K562 (cell line): Measurements from ENCODE around the gene KIZ. TPM values are rescaled to one million over a fixed set of nuclear protein-coding genes. Genes with fewer than 3 reads are reported as not detected.

Experiments used
- ARID1B ChIP-seq: fragments of 450-650 bp; IDR thresholded peaks from 2 replicates; pipeline ENCODE4 v1.6.1; 2016; ENCODE audit warnings: antibody characterized with exemption, mild to moderate bottlenecking, inconsistent platforms
- CBFA2T2 ChIP-seq: fragments of 450-650 bp; conservative IDR thresholded peaks from 2 replicates; pipeline ENCODE4 v1.6.1; 2017; ENCODE audit warnings: mild to moderate bottlenecking
- CBFA2T3 ChIP-seq: fragments of 450-650 bp; IDR thresholded peaks from 2 replicates; pipeline ENCODE4 v1.6.1; 2017
- EHMT2 ChIP-seq: fragments of 450-650 bp; IDR thresholded peaks from 2 replicates; pipeline ENCODE4 v1.6.1; 2018; ENCODE audit warnings: antibody characterized with exemption
- EP300 ChIP-seq: IDR thresholded peaks from 2 replicates; pipeline ENCODE4 v1.6.1; 2012; ENCODE audit warnings: low read length, improper control_type of control experiment
- ETV1 ChIP-seq: fragments of 450-650 bp; conservative IDR thresholded peaks from 2 replicates; pipeline ENCODE4 v1.6.1; 2016; ENCODE audit warnings: missing genetic modification characterization, control low read depth, low read depth, missing compliant biosample characterization
- GABPB1 ChIP-seq: sonication (generic); formaldehyde crosslinking; IDR thresholded peaks from 2 replicates; pipeline ENCODE4 v1.8.0; 2022; ENCODE audit warnings: mild to moderate bottlenecking, missing genetic modification reagents
- HDAC6 ChIP-seq: IDR thresholded peaks from 2 replicates; pipeline ENCODE4 v1.6.1; 2012; ENCODE audit warnings: low read depth, mild to moderate bottlenecking, control low read depth, inconsistent platforms, low read length, moderate library complexity
- HNRNPL ChIP-seq: fragments of 200-400 bp; formaldehyde crosslinking; IDR thresholded peaks from 2 replicates; pipeline ENCODE4 v1.6.1; 2017; ENCODE audit warnings: low read depth, mild to moderate bottlenecking, low read length
- MAFG ChIP-seq: fragments of 450-650 bp; conservative IDR thresholded peaks from 2 replicates; pipeline ENCODE4 v1.6.1; 2016; ENCODE audit warnings: missing genetic modification characterization, missing compliant biosample characterization
- MAX ChIP-seq: sonication (generic); formaldehyde crosslinking; IDR thresholded peaks from 2 replicates; pipeline ENCODE4 v1.9.0; 2022; ENCODE audit warnings: mild to moderate bottlenecking, missing genetic modification reagents
- NEUROD1 ChIP-seq: fragments of 150-350 bp; IDR thresholded peaks from 2 replicates; pipeline ENCODE4 v1.6.1; 2014; ENCODE audit warnings: borderline replicate concordance, low read length, low read depth; ENCODE audit not compliant: partially characterized antibody
- NFE2 ChIP-seq: IDR thresholded peaks from 2 replicates; pipeline ENCODE4 v1.6.1; 2014; ENCODE audit warnings: antibody characterized with exemption, low read depth
- NR1H2 ChIP-seq: sonication (generic); formaldehyde crosslinking; IDR thresholded peaks from 2 replicates; pipeline ENCODE4 v1.4.0; 2020; ENCODE audit warnings: mild to moderate bottlenecking, missing genetic modification reagents
- NUFIP1 ChIP-seq: fragments of 450-650 bp; IDR thresholded peaks from 2 replicates; pipeline ENCODE4 v1.6.1; 2018; ENCODE audit not compliant: partially characterized antibody
- POLR3G ChIP-seq: IDR thresholded peaks from 2 replicates; pipeline ENCODE4 v1.6.1; 2011; ENCODE audit not compliant: insufficient read length, insufficient replicate concordance; ENCODE audit errors: extremely low read depth
- RB1 ChIP-seq: fragments of 450-650 bp; IDR thresholded peaks from 2 replicates; pipeline ENCODE4 v1.6.1; 2017; ENCODE audit warnings: low read depth, mild to moderate bottlenecking
- SAFB2 ChIP-seq: fragments of 200-400 bp; formaldehyde crosslinking; IDR thresholded peaks from 2 replicates; pipeline ENCODE4 v1.6.1; 2018; ENCODE audit warnings: borderline replicate concordance, low read length, low read depth, moderate library complexity; ENCODE audit not compliant: severe bottlenecking
- SMC3 ChIP-seq: conservative IDR thresholded peaks from 2 replicates; pipeline ENCODE4 v1.6.1; 2011; ENCODE audit warnings: low read depth, low read length, improper control_type of control experiment; ENCODE audit not compliant: insufficient read depth
- SNRNP70 ChIP-seq: fragments of 200-400 bp; formaldehyde crosslinking; optimal IDR thresholded peaks from 2 replicates; pipeline ENCODE3; 2017; ENCODE audit warnings: low read depth, low read length
- TAF15 ChIP-seq: fragments of 200-400 bp; formaldehyde crosslinking; IDR thresholded peaks from 2 replicates; pipeline ENCODE4 v1.6.1; 2017; ENCODE audit warnings: mild to moderate bottlenecking, low read depth, low read length, moderate library complexity
- WHSC1 ChIP-seq: IDR thresholded peaks from one replicate; pipeline ENCODE4 v1.6.1; 2012; ENCODE audit warnings: low read length, control low read depth, inconsistent platforms
- YBX1 ChIP-seq: fragments of 450-650 bp; IDR thresholded peaks from 2 replicates; pipeline ENCODE4 v1.7.1; 2016; ENCODE audit warnings: mild to moderate bottlenecking
- ZNF253 ChIP-seq: fragments of 250-450 bp; sonication (Bioruptor Pico); conservative IDR thresholded peaks from 2 replicates; pipeline ENCODE4 v1.6.1; 2021; ENCODE audit warnings: mild to moderate bottlenecking
- ZNF316 ChIP-seq: fragments of 450-650 bp; IDR thresholded peaks from 2 replicates; pipeline ENCODE4 v1.6.1; 2016
- polyA plus RNA-seq, 8 experiments: library from polyadenylated mRNA; depleted of rRNA in 4 of 8; stranded (reverse) in 5 of 8; unstranded in 3 of 8; fragments of >200 nt; fragmentation: Nextera tagmentation in 2 of 8; fragmentation: Illumina TruSeq in 1 of 8; extraction: Ambion mirVana in 2 of 8; extraction: Trizol in 1 of 8; gene quantifications; 2 replicates each; pipeline versions ENCODE4 v1.2.1 to v1.2.3, GENCODE V29; 2011 to 2014; ENCODE audit warnings: inconsistent platforms in 1 of 8, missing spikeins in 1 of 8
- total RNA-seq, 7 experiments: library from RNA; depleted of rRNA in 6 of 7; stranded (reverse); fragments of >200 nt in 6 of 7; fragmentation: Illumina TruSeq in 2 of 7; extraction: Trizol in 2 of 7; gene quantifications; 2 replicates each; pipeline versions ENCODE4 v1.2.1 to v1.2.3, GENCODE V29; 2011 to 2021; ENCODE audit warnings: low replicate concordance in 1 of 7
- TF ChIP-seq, protein P1 (sequence below): fragments of 450-650 bp; formaldehyde crosslinking; IDR thresholded peaks from 2 replicates; pipeline ENCODE4 v1.4.0; 2020; ENCODE audit warnings: mild to moderate bottlenecking, mixed read lengths

Gene KIZ
- total and polyA plus RNA-seq, 9 of the 15 experiments (the other 6 are each of a cell fraction or from before 2014, with no cell fraction given), result 4.9 to 21.1 (median 13.5) TPM

GRCh38 chr20:21087862-21088540 is 37.9 kb upstream of the KIZ start (continued):
- TF ChIP-seq ZNF253 (CRISPR knock-in tag) (no peak), EP300 (0 out of 2 replicates have a peak, but pooled peaks have one; percentile 24), GABPB1 (CRISPR knock-in tag) (no peak), POLR3G (no peak), ARID1B (peak; percentile 54), NR1H2 (no peak), NUFIP1 (no peak), YBX1 (no peak), MAX (no peak), SAFB2 (no peak), TAF15 (no peak), NEUROD1 (no peak), EHMT2 (no peak), RB1 (no peak), ZNF316 (peak; percentile 37), HNRNPL (no peak), WHSC1 (no peak), HDAC6 (no peak), ETV1 (tag) (no peak), CBFA2T2 (0 out of 2 replicates have a peak, but pooled peaks have one; percentile 9), SMC3 (no peak), MAFG (tag) (peak; percentile 70), NFE2 (peak; percentile 75), SNRNP70 (no peak), CBFA2T3 (peak; percentile 41)
- TF ChIP-seq, protein P1, sequence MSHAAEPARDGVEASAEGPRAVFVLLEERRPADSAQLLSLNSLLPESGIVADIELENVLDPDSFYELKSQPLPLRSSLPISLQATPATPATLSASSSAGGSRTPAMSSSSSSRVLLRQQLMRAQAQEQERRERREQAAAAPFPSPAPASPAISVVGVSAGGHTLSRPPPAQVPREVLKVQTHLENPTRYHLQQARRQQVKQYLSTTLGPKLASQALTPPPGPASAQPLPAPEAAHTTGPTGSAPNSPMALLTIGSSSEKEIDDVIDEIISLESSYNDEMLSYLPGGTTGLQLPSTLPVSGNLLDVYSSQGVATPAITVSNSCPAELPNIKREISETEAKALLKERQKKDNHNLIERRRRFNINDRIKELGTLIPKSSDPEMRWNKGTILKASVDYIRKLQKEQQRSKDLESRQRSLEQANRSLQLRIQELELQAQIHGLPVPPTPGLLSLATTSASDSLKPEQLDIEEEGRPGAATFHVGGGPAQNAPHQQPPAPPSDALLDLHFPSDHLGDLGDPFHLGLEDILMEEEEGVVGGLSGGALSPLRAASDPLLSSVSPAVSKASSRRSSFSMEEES (CRISPR knock-in tag), result peak; percentile 81
